GM12878 (cell line): ENCODE measurements around the gene TTC39B.

Source experiments
- IRF4 ChIP-seq: IDR thresholded peaks from 2 replicates; pipeline ENCODE4 v1.6.1; 2011; ENCODE audit warnings: low read depth, low read length
- POLR2A ChIP-seq: IDR thresholded peaks from 2 replicates; pipeline ENCODE4 v1.6.1; 2011; ENCODE audit warnings: low read depth, mild to moderate bottlenecking, low read length
- STAT3 ChIP-seq: IDR thresholded peaks from 2 replicates; pipeline ENCODE4 v1.6.1; 2011; ENCODE audit warnings: low read depth, low read length, improper control_type of control experiment
- ZNF207 ChIP-seq: fragments of 450-650 bp; IDR thresholded peaks from 2 replicates; pipeline ENCODE4 v1.6.1; 2014; ENCODE audit warnings: antibody characterized with exemption, mild to moderate bottlenecking, borderline replicate concordance

DNA sequence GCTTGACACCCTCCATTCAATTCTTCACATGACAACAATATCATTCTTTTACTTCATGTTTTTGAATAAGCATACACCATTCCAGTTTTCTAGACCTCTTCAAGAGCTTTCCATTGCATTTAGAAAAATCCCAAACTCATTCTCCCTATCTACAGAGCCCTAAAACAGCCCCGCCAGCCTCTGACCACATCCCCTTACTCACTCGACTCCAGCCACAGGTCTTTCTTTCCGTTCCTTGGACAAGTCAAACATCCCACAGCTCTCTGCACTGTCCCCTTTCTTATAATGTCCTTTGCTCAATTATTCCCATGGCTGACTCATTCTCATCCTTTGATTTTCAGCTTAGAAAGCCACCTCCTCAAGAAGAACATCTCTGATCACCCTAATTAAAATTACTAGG, 38.2 kb downstream of the TTC39B start:
- TF ChIP-seq STAT3, result no peak
- TF ChIP-seq POLR2A, result no peak
- no peak for TF ChIP-seq IRF4
- no peak for TF ChIP-seq ZNF207
